HG02852 (cell line): ENCODE data around the gene SLC2A1.

Source experiments
- ATAC-seq: cut with Tn5 transposase; IDR thresholded peaks from one replicate; pipeline ENCODE4 v1.9.1; 2021; ENCODE audit warnings: mild to moderate bottlenecking, moderate library complexity; ENCODE audit not compliant: unreplicated experiment

The SLC2A1 gene

GRCh38 chr1:42979896-42980800, 21.5 kb upstream of the SLC2A1 start:
- no peak for ATAC-seq

GRCh38 chr1:42979036-42979430, 20.4 kb upstream of the SLC2A1 start:
- no peak for ATAC-seq

DNA sequence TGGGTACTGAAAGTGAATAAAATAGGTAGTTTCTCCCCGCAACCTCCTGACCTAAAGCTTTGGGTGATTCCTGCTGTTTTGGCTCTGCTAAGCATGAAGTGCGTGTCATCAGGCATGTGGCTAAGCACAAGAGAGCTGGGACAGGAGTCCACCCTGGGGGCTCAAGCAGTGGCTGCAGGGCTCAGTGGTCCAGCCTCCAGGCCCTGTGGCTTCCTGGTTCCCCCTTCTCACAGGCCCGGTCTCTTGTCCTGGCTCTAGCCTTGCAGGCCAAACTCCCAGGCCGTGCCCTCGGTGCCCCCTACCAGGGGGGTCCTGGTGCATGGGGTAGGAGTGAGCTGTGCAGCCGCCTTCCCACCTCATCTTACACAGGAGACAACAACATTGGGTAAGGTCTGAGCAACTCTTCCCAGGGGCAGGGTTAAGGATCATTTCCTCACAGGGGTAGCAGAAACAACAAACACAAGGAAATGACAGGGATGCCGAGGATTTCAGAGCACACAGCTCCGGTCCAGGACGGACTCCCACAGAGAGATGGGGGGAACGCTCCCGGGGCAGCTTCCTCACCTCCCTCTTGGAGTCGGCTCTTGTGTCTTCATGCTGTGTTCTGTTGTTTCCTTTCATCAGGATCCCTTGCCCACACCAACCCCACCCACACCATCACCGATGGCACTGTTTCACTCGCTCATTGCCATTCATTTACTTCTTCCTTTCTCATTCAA, 19.8 kb upstream of the SLC2A1 start:
- no peak for ATAC-seq

DNA sequence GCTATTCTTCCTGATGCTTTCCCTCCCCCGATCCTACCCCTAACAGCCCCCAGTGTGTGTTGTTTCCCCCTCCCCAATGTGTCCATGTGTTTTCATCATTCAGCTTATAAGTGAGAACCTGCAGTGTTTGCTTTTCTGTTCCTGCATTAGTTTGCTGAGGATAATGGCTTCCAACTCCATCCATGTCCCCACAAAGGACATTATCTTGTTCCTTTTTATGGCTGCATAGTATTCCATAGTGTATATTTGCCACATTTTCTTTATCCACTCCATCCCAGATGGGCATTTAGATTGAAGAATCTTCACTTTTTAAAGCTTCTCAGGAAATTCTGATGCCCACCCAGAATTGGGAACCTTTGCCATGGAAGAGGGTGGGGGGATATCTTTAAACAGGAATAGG, 19.0 kb upstream of the SLC2A1 start:
- ATAC-seq, result no peak

GRCh38 chr1:42975561-42976225, 17.0 kb upstream of the SLC2A1 start:
- no peak for ATAC-seq

DNA sequence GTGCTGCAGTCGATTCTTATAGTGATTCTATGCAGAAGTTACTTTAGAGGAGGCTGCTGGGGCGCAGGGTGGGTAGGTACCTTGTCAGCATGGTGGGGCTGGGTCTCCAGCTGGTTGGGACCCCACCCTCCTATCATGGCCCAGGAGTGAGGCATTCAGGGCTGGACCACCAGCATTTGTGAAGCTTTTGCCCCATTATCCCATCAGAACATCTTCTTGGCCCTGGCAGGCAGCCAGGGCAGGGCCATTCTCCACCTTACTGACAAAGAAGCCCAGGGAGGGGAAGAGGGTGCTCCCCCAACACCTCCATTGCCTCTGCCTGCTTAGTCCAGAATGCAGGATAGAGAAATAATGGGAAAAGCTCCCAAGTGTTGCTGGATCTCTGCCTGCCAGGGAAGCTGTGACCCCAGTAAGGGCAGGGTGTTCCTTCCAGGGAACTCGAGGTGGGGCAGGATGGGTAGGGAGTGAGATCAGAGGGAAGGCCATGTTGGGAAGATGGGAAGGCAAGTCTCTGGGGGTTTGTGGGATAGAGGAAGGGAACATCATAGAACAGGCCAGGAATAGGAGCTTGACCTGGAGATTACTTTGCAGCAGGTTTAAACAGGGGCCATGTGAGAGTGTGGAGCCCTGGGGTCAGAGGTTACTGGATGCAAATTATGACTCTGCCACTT, 16.2 kb upstream of the SLC2A1 start:
- no peak for ATAC-seq

- ATAC-seq, result no peak
These were observed 15.1 kb upstream of the SLC2A1 start for GRCh38 chr1:42973799-42974198.

DNA sequence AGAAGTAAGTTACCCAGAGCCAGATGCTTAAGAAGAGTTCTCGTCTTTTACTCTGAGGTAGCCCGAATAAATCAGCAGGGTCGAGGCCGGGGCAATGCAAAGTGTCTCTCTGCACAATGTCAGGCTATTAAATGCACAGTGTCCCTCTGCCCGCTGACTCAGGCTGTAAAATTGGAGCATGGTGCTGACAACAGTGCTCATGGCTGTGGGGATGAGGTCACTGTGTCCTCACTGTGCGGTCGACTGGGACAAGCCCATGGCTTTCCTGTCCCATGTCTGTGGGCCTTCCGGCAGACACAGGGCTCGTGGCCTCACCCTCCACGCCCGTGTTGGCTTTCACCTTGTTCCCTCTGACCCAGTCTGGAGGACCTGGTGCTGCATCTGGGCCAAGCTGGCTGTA, 14.6 kb upstream of the SLC2A1 start:
- ATAC-seq, result no peak

GRCh38 chr1:42971841-42972291, 13.2 kb upstream of the SLC2A1 start:
- no peak for ATAC-seq

DNA sequence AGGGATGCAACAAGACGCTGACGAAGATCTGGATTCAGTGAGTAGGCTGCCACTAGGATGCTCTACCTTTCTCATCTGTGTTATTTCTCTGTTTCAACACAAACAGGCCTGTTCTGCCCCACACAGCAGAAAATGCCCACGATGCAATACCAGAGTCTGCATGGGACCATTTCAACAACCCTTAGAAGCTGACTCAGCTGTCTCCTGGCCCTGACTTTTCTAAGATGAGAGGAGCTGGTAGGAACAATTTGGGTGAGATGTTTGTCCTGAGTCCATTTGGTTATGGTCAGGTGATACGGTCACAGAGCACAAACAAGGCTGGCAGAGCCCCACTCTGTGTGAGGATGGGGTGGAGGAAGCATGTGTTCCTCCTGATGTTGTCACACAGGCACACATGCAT, 11.5 kb upstream of the SLC2A1 start:
- ATAC-seq, result no peak

DNA sequence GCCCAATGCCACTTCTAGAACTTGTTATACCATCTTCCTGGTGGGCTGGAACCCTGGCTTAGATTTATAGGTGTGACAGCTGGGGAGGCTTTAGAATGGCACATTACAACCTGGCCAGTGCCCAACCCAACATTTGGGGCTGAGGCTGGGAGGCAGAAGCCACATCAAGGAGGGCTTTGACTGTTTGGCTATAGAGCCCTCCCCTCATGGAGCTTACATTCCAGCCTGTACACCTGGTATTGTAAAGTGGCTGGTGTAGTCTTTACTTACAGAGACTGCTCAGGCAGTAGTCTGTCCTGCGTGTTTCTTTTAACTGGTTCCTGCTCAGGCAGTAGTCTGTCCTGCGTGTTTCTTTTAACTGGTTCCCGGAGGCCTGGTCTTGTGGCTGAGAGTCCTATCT, 10.0 kb upstream of the SLC2A1 start:
- ATAC-seq, result no peak

DNA sequence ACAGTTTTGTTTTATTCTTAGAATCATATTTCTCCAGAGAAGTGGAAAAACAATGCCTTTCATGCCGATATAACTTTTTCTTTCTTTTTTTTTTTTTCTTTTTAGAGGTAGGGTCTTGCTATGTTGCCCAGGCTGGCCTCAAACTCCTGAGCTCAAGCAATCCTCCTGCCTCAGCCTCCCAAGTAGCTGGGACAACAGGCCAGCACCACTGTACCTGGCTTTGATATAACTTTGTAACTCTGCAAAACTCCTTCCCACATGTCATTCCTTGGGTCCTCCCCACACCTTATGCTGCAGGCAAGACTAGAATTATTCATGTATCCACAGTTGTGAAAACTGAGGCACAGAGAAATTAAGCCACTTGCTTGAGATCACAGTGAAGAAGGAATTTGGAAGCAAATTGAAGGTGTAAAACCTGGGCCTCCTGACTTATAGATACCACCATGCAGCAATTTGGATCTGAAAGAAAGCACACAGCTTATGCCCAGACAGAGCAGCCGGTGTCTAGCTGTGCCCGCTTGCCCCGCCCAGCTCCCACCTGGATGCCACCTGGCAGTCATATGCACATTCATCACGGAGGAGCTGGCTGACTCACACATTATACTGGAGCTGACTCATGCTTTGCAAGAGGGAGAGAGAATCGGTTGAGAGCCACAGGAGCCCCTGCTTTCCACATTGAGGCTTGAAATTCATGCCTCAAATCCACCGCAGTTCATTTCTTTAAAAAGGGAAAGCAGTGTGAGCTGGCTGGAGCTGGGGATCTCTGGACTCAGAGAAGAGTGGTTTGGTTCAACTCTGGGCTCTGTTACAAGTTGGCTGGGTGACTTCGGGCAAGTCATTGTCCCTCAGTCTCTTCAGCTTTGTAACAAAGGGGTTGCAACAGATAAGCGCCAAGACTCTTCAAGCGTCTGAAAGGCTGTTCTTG, 8.3 kb upstream of the SLC2A1 start:
- no peak for ATAC-seq

DNA sequence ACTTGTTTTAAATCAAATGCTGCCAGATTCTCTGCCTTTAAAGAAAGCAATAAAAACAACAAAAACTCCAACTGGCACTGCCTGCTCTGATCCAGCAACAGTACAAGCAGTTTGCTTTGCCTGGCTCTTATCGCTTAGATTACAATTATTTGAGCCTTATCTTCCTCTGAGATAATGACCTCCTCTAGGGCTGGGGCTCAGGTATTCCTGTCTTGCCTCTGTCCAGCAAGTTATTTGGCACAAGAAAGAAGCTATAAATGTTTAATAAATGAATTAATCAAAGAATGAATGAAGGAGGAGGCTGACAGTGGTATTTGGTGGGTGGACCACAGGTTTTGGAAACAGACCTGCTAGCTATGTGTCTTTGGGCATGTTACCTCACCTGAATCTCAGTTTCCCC, 6.7 kb upstream of the SLC2A1 start:
- ATAC-seq, result no peak

- ATAC-seq, result no peak
These were observed 5.6 kb upstream of the SLC2A1 start for GRCh38 chr1:42964044-42964812.

DNA sequence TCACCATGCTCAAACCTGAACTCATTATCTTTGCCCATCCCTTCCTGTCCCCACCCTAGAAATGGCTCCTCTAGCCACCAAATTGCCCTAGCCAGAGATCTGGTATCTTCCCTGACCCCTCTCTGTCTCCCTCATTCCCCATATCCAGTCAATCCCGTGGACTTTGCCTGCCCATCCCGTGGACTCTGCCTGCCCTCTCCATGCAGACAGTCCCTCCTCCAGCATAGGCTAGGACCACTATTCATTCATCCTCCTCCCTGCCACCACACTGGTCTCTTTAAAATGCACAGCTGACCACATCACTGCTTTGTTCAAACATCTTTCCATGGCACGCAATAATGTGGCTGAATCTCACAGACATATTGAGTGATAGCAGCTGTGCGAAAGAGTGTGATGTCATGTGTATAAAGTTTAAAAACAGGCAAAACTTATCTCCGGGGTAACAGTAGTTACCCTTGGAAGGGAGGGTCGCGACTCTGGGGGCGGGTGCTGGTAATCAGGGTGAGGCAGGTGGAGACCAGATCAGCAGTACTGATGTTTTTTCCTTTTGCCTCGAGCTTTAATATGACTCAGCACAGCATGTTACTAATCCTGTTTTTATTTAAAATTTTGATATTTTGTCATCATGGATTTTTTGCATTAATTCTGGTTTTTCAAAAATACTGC, 4.8 kb upstream of the SLC2A1 start:
- no peak for ATAC-seq

GRCh38 chr1:42962641-42963377, 4.1 kb upstream of the SLC2A1 start:
- ATAC-seq, result no peak

GRCh38 chr1:42961312-42962091, 2.8 kb upstream of the SLC2A1 start:
- ATAC-seq, result no peak
